AG09309 (cell line): ENCODE data around the gene RFC4.

ENCODE experiments used
- DNase-seq: peaks from one replicate; pipeline ENCODE4 v3.0.0-alpha.2; 2010; ENCODE audit warnings: low read depth
- H3K4me3 ChIP-seq: 2 replicates; pipeline ENCODE4 v1.5.1; 2011; ENCODE audit warnings: mild to moderate bottlenecking, low read depth, low read length, moderate library complexity; ENCODE audit not compliant: control insufficient read depth
- CTCF ChIP-seq: IDR thresholded peaks from 2 replicates; pipeline ENCODE4 v1.5.1; 2011; ENCODE audit warnings: mild to moderate bottlenecking, low read depth, low read length, inconsistent platforms; ENCODE audit not compliant: insufficient read depth, control insufficient read depth; ENCODE audit errors: missing control alignments

RFC4 gene

GRCh38 chr3:186847437-186847836 lies 41.2 kb upstream of the RFC4 start:
- no peak for DNase-seq
- no peak for TF ChIP-seq CTCF
- H3K4me3 ChIP-seq, result no peak overlapping the region

DNA sequence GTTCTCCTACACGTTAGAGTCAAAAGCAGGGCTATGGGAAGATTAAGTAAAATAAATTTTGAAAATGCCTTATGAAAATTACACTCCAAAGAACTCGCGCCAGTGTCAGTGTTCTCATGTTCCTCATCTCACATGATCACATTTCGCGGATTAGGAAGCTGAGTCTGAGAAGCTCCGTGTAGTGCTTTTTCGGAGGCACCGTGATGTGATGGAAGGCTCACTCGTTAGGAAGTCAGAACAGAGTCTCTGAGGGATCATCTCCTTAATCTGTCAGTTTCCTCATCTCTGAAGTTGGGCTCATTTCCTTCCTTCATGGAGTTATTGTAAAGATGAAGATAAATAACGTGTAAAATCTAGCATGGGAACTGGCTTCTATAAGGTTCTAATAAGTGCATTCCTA lies 39.5 kb upstream of the RFC4 start:
- no peak for TF ChIP-seq CTCF
- no peak for DNase-seq
- no peak overlapping the region for H3K4me3 ChIP-seq

- no peak overlapping the region for H3K4me3 ChIP-seq
- TF ChIP-seq CTCF, result no peak
- DNase-seq, result no peak
Measured at GRCh38 chr3:186844908-186845307, 38.6 kb upstream of the RFC4 start.

DNA sequence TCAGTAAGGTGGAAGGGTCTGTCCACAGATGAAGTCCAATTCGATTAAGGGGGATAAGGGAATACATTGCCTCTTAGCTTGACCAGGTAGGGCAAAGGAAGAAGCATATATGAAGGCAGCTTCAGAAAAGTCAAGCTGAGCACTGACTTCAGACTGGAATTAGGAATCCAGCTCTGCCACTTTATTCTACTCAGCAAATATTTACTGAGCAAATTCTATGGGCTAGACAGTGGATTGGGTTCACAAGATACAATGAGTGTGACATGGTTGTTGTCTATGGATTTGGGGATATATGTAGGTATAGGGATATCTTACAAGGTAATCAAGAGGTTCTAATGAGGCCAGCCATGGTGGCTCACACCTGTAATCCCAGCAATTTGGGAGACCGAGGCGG lies 36.8 kb upstream of the RFC4 start:
- H3K4me3 ChIP-seq, result no peak overlapping the region
- DNase-seq, result no peak
- TF ChIP-seq CTCF, result no peak

DNA sequence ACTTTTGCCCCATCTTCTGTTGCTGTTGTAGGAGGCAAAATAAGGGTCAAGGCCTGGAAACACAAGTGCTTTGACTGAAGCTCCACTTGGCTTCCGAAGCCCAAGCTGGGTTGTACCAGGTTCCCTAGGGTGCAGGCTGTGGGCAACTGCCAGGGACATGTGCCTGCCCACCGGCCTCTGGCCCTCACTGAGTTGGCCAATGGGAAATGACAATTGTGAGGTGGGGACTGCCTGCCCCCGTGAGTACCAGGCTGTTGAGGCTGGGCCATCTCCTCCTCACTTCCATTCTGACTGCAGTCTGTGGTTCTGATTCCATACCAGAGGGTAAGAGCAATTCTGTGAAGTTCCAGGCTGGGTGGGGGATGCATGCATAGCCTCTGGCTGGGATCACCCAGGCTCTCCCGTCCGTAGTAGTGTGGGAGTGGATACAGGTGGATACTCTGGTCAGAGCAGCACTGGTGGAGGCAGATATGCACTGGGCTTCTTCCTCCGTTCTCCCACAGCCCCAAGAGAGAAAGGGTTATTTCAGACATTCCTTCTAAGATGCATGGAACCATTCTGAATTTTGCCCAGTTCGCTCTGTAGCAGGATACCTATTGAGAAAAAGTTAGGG lies 36.2 kb upstream of the RFC4 start, which contains the start of gene ADIPOQ:
Gene ADIPOQ (plus strand): TSS at position 285 of the 613 bp plus-strand sequence. CDS start 10,349 bp downstream, outside the sequence.
- no peak for DNase-seq
- no peak within 1 kb of the TSS for H3K4me3 ChIP-seq
- TF ChIP-seq CTCF, result no peak

GRCh38 chr3:186841620-186842019 lies 35.3 kb upstream of the RFC4 start:
- no peak for TF ChIP-seq CTCF
- DNase-seq, result no peak

More at GRCh38 chr3:186841620-186842019, 35.3 kb upstream of the RFC4 start:
- H3K4me3 ChIP-seq, result no peak overlapping the region
